IPS DF 19.7 (cell line): ENCODE data around the gene CLDN1.

ENCODE experiments used
- DNase-seq: peaks from one replicate; pipeline ENCODE4 v3.0.0-alpha.2; 2013; ENCODE audit warnings: low read depth, low spot score

Gene CLDN1

GRCh38 chr3:190321789-190322603 lies at the start of gene CLDN1:
TSS of gene CLDN1 (minus strand) at chr3:190322446. CDS start at chr3:190322206, 240 bp downstream.
- DNase-seq, result peak; percentile 35

DNA sequence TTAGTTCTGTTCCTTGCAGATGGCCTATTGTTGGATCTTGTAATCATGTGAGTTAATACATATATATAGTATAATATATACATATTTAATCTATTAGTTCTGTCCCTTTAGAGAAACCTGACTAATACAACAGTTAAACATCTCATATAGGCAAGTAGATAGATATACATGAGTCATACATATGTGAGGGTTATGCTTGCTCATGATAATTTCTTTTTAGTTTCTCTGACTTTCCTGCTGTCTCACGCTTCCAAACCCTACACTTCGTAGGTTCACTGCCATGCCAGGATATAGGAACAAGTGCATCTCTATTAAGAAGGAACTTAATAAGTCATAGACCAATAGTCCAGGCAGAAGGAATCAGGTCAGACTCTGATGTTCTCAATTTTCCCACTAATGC lies 48.9 kb upstream of the CLDN1 start:
- DNase-seq, result no peak

GRCh38 chr3:190370369-190370768 lies 48.1 kb upstream of the CLDN1 start:
- no peak for DNase-seq

- DNase-seq, result no peak
Observed at GRCh38 chr3:190369668-190370295, 47.5 kb upstream of the CLDN1 start.

DNA sequence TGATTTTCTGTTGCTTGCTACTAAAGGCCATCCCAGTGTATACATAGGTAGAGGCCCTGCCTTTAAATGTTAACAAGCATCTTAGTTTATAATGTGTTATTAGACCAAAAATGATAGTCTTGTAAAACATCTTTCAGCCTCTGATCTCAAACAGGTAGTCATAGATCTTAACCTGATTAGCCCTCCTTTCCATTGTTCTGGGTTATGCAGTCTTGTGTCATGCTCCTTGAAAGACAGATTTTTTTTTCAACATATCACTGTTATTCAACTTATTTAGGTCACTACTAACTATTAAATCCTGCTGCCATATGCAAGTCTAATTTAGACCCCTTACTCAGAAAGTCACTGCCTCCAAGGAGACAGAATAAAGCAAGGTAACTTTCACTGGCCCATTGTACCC lies 46.6 kb upstream of the CLDN1 start:
- DNase-seq, result no peak

DNA sequence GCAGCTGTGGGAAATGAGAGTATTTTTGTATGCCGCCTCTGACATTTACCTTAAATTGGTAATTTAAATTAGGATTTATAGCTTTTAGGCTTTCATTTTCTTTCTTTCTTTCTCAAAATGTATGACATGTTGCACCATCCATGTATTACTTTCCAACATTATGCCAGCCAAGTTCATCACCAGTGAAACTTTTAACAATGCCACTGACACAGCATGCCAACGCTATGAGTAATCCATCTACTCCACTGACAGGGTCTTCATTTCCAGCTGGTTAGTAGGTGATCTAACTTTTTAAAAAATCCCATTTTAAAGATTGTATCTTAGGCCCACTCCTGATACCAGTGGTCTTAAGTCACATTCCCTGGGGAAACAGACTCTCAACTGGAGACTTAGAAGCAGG lies 43.9 kb upstream of the CLDN1 start:
- DNase-seq, result no peak

DNA sequence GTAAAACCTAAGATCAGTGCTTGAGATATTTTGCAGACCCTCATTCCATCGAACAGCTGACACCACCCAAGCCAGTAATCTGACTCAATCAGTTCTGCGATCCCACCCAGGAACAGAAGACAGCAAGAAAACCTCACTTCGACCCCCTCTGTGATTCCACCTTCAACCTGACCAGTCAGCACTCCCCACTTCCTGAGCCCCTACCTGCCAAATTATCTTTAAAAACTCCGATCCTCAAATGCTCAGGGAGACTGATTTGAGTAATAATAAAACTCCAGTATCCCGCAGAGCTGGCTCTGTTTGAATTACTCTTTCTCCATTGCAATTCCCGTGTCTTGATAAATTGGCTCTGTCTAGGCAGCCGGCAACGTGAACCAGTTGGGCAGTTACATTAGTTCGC lies 40.0 kb upstream of the CLDN1 start:
- DNase-seq, result peak; percentile 35

DNA sequence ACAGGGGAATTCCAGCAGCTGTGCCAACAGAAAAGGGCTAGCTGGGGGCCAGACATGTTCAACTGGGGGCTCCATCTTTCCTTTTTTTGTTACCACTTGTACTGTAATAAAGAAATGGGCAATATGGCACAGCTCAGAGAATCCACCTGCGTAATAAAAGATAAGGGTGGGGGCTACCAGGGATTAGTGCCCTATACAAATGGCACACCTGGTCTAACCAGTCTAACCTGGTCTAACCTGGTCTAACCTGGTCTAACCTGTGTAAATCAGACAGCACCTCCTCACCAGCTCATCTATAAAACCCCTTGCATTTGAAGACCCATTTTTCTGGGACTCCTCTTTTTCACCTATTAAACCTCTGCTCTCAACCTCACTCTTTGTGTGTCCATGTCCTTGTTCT lies 39.5 kb upstream of the CLDN1 start:
- no peak for DNase-seq

DNA sequence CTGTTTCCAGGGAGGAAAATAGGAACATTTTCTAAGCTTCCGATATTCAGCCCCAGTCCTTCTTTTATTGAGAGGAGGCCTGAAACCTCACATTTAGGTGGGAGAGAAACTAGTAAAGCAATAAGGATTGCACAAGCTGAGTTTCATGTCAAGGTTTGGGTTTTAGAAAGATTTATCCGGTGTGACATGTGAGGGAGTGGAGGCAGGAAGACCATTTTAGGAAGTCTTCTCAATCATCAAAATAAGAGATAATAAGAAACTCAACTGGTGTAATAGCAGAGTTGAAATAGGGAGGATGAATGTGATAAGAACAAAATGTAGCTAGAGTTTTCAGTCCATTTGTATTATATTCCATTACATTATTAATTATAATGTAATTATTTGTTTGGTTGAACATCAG lies 38.0 kb upstream of the CLDN1 start:
- DNase-seq, result no peak

GRCh38 chr3:190359813-190360212 lies 37.6 kb upstream of the CLDN1 start:
- DNase-seq, result no peak

DNA sequence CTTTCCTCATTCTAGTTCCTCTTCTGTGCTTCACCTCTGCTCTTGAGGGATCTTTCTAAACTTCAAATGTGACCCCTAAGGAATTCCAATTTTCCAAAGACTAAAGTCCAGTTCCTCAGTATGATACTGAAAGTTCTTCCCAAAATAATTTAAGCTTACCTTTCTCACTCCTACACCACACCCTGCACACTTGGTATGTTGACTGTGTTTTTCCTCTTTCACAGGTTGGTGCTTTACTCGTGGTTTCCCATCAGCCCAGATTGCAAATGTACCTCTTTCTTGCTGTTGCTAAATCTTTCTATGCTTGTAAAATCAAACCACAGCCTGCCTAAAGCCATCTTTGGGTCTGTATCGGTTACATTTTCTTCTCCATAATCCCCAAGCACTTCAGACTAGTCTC lies 35.2 kb upstream of the CLDN1 start:
- DNase-seq, result no peak

- DNase-seq, result no peak
Observed at GRCh38 chr3:190356246-190356645, 34.0 kb upstream of the CLDN1 start.

GRCh38 chr3:190352861-190353457 lies 30.7 kb upstream of the CLDN1 start:
- no peak for DNase-seq

GRCh38 chr3:190346541-190346940 lies 24.3 kb upstream of the CLDN1 start:
- no peak for DNase-seq

DNA sequence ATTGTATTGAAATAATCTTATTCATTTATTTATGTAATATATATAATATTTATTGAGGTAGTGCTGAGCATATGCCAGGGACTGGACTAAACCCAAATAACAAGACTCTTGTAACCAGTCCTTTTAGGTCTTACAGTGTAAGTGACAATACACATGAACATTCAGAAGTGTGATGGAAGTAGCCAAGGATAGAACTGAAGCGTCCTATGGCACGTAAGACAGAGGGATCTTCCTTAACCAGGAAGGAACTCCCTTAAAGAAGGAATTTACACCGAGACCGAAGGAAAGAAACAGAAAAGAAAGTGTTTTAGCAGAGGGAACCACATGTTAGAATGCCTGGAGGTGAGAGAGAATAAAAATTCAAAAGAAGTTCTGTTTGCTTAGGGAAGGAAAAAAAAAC lies 23.6 kb upstream of the CLDN1 start:
- DNase-seq, result no peak

GRCh38 chr3:190345027-190345821 lies 23.0 kb upstream of the CLDN1 start:
- DNase-seq, result no peak

DNA sequence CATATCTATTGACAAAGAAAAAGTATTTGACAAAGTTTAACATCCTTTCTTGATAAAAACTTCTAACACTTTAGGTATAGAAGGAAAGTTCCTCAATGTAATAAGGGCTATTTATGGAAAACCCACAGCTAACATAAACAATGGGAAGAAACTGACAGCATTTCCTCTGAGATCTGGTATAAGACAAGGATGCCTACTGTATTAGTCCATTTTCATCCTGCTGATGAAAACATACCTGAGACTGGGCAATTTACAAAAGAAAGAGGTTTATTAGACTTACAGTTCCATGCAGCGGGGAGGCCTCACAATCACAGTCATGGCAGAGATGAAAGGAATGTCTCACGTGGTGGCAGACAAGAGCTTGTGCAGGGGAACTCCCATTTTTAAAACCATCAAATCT lies 17.8 kb upstream of the CLDN1 start:
- DNase-seq, result no peak

DNA sequence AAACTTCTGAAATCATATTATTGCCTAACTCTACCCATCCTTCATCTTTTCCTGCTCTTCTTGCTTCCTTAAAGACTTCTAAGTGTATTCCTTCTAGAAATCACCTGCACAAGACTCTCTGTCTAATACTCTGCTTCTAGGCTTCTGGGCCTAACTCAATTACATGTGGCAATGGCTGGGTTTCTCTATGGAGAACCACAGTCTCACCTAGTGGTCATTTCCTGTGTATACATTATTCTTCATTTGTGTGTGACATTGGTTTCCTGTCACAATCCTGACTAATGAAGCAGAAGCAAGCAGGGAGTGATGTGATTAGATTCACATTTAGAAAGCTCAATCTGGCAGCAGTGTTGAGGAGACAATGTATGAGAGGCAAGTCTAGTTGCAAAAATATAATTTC lies 16.9 kb upstream of the CLDN1 start:
- DNase-seq, result no peak

DNA sequence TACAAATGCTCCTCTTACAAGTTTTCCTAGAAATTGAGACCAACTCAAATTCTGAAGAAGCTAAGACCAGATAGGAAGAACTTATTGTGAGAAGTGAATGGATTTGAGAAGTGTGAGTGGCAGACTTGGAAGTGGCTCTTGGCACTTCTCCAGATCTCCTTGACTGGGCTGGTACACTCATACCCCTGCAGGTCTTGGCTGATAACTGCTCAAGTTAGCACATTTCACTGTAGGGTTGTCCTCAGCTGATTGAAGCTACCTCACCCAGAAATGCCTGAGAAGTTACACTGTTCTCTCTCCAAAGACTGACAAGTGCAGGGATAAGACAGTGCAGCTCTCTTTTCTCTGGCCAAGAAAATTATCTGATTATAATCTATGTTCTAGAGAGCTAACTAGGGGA lies 16.5 kb upstream of the CLDN1 start:
- DNase-seq, result no peak

DNA sequence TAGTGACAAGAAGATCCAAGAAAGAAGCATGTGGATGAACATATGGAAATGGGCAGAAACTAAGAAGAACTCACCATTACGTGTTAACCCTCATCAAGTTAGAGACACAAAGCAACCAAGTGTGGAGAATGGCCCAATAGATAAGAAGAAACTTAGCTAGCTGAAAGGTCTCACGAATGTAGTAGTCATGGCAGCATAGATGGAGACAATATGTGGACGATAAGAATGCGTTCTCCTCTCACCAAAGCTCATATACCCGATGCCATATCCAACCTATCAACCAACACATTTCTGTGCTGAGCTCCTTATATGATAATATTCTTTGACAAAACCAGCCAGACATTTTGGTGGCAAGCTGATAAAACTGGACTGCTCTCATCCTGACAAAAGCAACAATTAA lies 15.1 kb upstream of the CLDN1 start:
- no peak for DNase-seq

DNA sequence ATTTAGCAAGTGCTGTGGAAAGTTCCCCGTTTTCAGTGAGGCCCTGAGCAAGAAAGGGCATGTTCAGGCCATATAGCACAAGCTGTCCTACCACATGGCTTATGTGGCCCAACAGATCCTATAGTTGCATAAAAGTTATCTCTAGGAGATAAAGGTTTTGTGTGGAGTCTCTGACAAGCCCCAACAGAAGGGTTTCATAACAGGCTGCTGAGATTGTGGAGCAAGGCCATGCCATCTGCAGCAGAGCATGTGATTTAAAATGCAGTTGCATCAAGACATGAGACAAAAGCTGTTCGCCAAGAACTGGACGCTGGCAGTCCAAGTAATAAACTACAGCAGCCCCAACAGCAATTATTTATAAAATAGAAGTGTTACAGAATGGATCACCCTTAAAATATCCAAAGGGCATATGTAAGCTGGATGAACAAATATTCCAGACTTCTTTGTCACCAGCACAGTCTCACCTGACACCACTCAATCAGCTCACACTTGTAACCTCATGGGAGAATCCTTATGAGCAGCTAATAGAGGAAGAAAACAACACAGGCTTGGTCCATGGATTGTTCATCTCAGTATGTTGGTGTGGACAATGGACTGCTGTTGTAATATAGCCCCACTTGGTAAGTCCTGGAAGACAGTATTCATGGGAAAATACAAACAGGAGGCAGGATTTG lies 14.4 kb upstream of the CLDN1 start:
- no peak for DNase-seq

DNA sequence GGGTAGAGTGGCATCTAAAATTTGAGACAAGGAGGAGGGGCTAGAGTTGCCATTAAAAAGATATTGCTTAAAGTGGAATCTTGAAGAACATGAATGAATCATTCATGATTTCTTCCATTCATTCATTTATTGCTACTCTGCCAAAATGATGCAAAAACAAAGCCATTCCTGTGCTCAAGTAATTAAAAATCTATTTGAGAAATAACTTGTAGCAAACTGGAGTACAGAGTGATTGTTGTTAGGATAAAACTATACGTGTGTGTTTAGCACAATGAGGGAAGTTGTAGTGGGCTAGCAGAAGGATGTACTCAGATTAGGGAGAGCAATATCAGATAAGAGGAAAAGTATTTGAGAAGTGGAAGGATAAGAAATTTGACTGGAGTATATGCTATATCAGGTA lies 11.7 kb upstream of the CLDN1 start:
- DNase-seq, result no peak
